A204.1 (cell line): ENCODE measurements around the gene OR2F2.

Source experiments
- FAIRE-seq: peaks from 2 replicates; lab custom pipeline; 2012; peaks lifted over from hg19 to GRCh38; lab: Jason Lieb, UNC

OR2F2 gene

DNA sequence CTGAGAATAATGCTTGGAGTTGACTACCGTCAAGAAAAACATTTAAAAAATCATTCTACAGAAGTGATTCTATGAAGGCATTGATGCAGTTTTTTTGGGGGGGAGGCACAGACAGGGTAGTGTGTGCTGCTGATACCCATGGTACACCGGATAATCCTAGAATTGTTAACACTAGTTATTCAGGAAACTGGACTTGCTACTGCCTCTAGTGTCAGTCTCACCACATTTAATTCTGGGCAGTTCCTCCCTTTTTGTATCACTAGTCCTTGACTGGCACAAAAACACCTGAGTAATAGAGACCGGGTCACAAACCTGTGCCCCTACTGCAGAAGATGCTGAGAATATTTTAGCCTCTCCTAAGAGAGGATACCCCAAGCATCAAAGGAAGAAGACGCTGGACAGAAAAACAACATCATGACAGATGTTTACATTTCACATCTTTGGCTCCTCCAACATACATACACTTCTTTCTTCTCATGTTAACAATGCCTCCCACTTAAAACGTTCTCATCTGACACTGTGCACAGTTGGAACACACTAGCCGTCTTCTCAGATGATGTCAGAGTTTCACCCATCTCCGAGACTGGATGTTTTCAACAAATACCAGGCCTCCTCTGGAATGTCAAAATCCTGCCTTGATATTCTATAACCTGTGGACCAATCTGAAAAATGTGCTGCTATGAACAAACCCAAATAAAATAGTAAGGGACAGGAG lies 19.9 kb upstream of the OR2F2 start:
- no peak for FAIRE-seq

DNA sequence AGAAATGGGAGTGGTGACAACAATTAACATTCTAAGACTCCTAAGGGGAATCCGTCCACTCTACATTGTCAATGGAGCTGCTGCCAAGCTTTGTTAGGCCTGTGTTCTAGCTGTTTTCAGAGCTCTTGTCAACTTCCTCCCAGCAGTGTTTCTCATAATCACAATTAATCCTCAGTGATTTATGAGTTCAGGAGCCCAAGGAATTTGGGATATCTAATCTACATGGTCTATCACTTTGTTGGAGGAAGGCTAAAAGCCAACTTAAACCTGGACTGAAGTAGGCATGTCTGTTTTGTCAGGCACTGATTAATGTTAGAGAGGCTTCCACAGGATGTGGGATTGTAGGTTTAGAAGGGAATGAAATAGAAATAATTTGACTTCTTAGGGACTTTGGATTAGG lies 10.2 kb upstream of the OR2F2 start:
- no peak for FAIRE-seq

DNA sequence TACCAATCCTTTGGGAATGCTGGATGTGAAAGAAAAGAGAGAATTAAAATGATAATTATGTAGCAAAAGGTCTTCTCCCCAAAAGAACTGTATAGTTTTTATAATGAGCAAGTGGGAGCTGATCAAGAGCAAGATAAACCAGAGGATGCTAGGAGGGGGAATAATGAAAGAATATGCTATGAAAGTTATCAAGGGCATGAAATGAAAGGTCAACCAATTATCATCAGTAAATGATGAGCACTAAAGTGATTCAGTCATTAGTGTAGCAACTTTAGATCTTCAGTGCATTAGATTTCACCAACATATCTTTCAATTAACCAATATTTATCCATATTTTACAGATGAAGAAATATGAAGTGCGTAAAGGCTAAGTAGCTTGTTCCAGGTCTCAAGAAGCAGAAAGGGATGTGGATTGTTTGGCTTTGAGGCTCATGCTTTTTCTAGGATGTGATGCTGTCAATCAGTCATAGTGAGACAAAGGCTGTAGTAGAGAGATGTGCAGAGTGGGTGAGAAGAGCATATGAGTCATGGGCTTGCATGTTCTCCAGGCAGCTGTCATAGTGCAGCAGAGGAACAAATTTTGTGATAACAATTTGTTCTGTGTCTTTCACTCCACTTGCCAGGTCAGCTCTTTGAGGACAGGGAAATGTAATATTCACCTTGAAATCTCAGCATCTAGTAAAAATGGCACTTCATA lies 5.7 kb upstream of the OR2F2 start:
- FAIRE-seq: no peak

DNA sequence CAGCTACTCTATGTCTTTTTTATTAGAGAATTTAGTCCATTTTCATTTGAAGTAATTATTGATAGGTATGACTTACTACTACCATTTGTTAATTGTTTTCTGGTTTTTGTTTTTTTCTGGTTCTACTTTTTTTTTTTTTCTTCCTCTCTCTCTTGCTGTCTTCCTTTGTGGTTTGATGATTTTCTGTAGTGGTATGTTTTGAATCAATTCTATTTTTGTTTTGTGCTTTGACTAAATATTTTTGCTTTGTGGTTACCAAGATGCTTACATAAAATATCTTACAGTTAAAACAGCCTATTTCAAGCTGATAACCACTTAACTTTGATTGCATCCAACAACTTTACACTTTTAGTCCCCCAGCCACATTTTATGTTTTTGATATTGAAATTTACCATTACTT lies 3.3 kb upstream of the OR2F2 start:
- FAIRE-seq: no peak

DNA sequence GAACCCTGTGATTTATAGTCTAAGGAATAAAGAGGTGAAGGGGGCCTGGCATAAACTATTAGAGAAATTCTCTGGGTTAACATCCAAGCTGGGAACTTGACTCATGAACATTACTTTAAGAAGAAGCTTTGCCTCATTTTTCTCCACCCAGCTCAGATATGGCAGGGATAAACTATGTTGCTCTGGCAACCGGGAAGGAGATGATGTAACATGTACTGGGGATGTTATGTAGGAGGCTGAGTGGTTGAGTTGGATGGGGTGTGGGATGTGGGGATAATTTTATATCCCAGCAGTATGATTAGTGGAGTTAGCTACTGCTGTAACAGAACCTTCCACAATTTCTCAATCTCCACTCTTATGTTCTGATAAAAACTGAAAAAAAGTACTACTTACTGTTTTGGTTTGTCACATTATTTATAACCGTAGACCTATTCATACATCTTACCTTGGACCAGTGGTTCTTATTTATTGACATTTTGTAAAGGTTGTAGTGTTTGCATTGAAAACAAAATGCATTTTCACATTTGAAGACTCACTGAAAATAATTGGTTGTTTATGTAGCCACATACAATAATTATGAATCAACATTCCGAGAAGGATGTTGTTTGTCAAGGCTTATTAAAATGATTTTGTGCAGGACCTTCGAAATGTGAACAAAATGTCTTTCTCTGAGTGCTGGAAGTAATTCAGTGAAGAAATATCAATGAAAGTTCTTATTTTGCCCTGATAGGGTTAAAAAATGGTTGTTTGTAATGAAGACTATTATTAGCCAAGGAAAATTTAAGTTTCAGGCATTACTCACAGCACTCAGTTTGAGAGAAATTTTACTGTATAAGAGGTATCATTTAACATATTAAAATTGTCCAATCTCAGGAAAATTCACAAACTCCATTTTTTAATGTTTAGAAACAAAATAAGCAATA lies 1.3 kb downstream of the OR2F2 start:
- FAIRE-seq: no peak

DNA sequence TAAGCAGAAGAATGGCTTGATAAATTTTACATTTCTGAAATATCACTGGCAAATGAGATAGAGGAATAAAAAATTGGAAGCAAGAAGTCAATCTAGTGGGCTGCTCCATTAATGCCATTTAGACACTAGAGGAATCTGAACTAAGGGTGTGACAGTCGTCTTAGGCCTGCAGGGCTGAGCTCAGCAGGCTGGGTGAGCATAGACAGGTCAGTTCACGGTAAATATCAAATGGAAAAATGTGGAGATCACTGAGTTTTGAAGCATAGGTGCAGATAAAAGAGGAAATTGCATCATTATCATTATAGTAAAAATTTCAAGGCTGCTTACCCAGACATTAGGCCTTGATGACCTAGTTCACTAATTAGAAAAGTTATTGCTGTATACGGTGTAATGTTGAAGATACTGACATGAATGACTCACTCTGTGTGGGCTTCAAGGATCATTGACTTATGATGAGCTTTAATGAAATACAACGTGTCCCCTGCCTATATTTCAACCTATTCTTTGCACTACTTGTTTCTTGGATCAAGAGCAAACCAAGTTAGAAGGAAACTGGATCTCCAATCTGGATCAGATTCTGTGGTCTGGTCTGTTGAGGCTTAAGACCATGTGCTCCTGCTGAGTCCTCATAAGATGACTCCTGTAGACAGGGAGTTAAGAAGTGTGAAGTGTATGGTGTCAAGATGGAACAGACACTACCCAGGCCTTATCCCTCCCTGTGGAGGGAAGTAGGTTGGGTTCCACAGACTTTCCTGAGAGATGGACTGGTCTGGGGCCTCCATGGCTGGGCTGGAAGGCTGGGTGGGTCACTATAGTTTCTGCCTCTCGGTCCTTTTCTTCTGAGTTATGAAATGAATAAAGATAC lies 3.6 kb downstream of the OR2F2 start:
- no peak for FAIRE-seq

DNA sequence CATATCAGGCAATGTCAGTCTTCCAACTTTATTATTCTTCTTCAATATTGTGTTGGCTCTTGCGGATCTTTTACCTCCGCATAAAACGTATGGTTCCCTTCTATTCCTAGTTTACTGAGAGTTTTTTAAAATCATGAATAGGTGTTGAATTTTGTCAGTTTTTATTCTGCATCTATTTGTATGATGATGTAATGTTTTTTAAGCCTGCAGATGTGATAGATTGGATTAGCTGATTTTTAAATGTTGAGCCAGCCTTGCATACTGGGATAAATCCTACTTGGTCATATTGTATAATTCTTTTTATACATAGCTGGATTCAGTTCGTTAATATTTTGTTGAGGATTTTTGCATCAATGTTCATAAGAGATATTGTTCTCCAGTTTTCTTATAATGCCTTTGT lies 10.4 kb downstream of the OR2F2 start:
- no peak for FAIRE-seq

DNA sequence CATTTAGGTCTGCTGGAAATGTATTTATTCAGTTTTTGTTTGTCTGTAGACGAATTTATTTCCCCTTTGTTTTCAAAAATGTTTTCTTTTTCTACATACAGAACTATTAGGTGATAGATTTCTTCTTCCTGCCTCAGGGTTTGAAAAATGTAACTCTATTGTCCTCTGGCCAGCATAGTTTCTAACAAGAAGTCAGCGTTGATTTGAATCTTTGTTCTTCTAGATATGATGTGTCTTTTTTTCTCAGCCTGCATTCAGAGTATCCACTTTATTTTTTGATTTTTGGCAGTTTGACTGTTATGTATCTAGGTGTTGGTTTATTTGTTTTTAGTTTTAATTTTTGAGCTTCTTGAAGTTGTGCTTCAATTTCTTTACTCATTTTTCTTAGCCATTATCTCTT lies 12.1 kb downstream of the OR2F2 start:
- FAIRE-seq: no peak

DNA sequence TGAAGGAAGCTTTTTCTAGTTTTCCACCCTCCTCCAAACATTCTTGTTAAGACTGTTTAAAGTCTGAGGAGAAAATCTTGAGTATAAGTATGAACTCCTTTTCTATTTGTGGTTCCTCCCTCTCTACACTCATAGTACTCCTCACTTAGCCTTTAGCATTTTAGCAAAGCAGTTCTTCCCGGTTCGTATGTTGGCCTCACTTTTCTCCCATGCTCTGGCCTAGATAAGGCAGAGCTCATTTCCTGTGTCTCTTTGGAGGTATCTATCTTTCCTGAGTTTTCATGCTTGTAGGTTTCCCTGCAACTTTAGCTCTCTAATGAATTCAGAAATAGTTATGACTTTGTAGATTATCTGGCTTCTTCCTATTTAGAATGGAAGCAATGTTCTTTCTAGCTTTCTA lies 13.7 kb downstream of the OR2F2 start:
- FAIRE-seq: no peak

DNA sequence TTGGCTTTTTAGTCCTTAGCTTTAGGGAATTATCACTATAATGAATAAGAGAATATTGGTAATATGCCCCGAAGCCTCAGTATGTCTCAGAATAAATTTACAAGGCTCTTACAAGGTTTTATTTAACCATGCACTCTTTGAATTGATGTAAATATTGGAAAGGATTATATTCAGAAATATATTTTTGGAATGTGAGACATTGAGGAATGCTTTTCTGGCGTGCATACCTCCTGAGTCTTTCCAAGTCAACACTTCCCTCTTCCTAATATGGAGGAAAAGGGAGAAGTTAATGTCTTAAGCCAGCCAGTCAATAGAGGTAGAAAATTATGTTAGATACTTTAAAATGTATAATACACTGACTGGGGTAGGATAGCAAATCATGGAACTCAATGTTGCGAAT lies 18.4 kb downstream of the OR2F2 start:
- FAIRE-seq: no peak

DNA sequence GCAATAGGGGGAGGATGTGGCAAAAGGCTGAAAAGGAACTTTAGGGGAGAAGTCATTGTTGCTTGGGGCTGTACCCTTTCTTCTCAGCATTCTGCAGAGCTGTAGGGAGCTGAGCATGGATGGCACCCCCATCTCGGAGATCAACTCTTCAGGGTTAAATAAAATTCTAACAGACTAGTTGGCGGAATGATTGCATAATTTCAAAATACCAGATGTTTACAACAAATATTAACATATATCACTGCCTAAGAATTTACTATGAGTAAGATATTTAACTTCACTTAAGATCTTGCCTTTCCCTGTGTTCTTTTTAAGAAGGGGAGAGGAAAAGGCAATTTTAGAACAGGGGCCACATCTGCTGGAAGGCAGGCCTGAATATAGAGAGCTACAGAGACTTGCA lies 19.1 kb downstream of the OR2F2 start:
- FAIRE-seq: no peak

DNA sequence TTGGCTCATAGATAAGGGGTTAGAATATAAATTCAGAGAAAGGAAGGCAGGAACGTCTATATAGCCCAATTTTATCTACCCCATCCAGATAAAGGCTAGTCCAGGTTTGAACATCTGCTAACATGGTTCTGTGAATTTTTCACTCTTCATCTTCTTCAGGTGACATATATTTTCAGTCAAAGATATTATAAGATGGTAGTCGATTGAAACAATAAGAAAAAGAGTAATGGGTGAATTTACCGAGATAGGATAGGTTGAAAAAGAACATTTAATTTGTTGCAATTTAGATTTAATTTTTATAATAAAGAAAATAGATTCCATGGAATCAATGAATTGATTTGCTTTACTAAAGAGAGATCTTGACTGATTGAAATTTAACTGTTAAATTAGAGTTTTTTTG lies 19.5 kb downstream of the OR2F2 start, which contains the start of gene OR2F1:
OR2F1 (plus strand) TSS at position 301 of the 400 bp plus-strand sequence. CDS start 5,127 bp downstream, outside the sequence.
- FAIRE-seq: peak; percentile 47

DNA sequence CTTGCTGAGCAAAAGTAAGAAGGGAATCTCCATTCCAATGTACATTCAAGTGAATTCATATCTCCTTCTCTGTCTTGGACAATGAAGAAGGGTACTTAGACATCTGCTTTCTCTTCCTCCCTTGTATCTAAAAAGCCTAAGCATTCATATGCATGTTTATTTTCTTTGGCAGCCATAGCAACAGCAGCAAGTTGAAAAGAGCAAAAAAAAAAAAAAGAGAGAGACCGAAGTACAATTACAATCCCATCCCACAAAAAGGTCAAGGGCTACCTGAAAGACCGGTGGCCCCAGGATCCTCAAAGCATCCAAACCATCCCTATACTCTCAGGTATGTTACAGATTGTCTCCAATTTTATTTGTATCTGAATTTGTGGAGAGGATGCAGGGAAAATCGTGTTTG lies 23.7 kb downstream of the OR2F2 start:
- no peak for FAIRE-seq

DNA sequence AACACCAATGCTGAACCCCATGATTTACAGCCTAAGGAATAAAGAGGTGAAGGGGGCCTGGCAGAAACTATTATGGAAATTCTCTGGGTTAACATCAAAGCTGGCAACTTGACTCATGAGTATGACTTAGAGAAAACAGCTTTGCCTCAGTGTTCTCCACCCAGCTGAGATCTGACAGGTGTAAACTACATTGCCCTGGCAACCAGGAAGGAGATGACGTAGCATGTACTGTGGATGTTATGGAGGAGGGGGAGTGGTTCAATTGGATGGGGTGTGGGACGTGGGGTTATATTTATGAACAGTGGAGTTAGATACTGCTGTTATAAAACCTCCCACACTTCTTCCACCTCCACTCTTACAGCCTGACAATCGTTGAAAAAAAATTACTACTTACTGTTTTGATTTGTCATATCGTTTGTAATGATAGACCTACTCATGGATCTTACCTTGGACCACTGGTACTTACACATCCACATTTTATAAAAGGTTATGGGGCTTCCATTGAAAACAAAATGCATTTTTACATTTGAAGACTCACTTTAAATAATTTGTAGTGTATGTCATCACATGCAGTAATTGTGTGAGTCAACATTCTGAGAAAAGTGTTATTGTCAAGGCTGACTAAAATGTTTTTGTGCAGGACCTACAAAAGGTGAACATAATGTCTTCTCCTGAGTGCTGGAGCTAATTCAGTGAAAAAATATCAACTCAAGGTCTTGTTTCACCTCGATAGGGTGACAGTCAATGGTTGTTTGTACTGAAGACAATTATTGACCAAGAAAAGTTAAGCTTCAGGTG lies 26.0 kb downstream of the OR2F2 start:
- no peak for FAIRE-seq

DNA sequence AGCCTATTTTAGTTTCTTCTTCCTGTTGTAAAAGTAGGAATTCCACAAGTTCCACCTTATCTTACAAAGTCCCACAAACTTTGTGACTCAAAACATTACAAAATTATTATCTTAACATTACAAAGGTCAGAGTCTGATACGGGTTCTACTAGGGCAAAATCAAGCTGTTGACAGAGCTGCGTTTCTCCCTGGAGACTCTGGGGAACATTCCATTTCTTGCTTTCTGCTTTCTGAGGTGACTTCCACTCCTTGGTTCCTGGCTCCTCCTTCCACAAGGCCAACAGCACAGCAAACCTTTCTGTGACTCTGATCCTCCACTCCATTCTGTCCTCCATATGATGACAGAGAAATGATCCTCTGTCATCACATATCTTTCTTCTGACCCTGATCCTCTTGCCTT lies 30.2 kb downstream of the OR2F2 start:
- FAIRE-seq: no peak

DNA sequence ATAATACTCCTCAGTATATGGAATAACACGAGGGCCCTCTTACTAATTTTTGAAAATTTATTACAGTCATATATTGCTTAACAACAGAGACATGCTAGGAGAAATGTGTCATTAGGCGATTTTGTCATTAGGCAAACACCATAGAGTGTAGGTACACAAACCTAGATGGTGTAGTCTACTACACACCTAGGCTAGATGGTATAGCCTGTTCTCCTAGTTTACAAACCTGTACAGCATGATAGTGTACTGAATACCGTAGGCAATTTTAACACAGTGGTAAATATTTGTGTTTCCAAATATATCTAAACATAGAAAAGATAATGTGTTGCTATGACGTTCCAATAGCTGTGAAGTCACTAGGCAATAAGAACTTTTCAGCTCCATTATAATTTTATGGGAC lies 32.4 kb downstream of the OR2F2 start:
- FAIRE-seq: no peak

DNA sequence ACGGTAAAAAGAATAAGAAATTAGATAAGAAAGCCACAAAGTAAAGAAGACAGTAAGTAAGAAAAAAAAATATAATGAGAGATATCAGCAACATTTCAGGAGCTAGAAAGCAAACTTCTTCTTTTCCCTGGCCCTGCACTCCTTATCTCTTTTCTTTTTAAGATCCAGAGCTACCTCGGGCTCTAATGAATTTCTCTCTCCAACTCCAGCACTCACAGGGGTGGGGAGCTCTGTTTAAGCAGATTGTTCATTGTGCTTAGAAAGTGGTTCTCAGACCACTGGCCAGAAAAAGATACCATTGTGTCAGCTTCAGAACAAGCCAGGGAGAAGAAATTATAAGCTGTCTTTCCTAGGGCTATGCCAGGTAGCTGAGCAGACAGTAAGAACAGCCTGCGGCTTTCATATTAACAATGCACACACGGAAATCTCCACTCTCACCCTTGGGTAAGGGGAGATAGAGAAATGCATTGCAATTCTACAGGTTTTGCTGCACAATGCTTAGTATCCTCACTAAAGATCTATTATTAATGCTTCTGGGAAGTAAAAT lies 38.9 kb downstream of the OR2F2 start:
- no peak for FAIRE-seq

DNA sequence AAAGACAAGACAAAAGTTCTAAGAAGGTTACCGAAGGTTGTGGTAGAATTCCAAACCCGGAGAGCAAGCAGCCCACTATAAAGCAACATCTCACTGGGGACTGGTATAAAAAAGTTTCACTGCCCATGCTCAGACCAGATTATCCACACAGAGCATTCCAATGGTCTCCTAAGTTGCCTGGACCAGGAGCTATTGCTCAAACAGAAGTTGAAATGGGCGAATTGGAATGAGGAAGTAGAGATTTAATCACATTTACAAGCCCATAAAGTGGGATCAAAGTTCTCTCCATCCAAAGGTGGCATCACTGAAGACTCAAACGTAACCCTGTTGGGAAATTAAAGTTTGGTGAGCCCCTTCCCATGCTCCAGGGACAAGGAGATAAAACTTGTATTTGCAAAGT lies 39.4 kb downstream of the OR2F2 start:
- FAIRE-seq: no peak

DNA sequence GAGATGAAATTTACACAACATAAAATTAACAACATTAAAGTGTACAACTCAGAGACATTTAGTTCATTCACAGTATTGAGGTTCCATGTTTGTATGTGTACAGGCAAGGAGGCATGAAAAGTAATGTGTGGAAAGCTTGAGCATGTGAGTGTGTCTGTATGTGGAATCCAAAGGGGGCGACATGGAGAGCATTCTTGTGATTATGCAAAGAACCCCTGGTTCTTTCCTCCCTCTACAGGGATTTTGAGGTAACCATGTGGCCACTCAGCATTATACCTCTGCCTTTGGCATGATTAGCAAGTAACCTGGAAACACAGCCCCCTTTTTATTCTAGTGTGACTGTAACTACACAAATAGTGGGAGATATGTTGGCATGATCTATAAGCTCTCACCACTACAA lies 40.6 kb downstream of the OR2F2 start:
- no peak for FAIRE-seq

DNA sequence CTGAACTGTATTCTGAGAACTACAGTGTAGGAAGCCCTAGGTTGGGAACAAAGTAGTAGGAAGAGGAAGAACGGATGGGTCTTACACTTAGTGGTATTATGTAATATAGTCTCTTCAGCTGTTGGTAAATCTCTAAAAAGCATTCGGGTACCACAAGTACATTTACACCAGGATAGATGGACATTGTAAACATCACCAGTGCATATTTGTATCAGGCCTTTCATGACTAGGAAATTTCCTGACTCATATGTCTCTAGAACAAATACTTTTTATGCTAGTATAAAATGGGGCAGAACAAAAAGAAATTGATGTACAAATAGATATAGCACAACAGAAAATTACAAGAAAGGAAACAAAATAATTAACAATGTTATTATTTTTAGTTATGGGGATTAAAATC lies 43.6 kb downstream of the OR2F2 start:
- FAIRE-seq: no peak

DNA sequence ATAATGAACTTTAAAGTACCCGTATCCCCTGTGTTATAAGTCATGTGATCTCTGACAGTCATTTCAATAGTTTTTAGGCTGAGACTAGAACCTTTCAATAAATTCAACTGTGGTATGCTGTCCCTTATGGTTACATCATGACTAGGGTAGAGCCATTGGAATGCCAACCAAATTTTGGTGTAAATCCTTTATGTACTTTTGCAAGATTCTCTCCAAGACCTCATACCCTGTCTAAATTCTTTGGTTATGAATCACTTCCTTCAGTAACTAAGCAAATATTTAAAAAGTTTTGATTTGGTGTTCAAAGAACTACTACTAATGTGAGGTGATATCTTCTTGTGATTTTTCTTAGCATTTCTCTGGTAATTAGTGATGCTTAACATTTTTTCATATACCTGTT lies 44.3 kb downstream of the OR2F2 start:
- FAIRE-seq: no peak
